HG02642 (cell line): ENCODE results near the gene MRPL44.
A peak's percentile ranks its signal among the peaks of the same experiment; 100 is the strongest.

ENCODE experiments used
- ATAC-seq: cut with Tn5 transposase; IDR thresholded peaks from one replicate; pipeline ENCODE4 v1.9.1; 2021; ENCODE audit warnings: mild to moderate bottlenecking; ENCODE audit not compliant: unreplicated experiment, poor library complexity

Gene MRPL44

DNA sequence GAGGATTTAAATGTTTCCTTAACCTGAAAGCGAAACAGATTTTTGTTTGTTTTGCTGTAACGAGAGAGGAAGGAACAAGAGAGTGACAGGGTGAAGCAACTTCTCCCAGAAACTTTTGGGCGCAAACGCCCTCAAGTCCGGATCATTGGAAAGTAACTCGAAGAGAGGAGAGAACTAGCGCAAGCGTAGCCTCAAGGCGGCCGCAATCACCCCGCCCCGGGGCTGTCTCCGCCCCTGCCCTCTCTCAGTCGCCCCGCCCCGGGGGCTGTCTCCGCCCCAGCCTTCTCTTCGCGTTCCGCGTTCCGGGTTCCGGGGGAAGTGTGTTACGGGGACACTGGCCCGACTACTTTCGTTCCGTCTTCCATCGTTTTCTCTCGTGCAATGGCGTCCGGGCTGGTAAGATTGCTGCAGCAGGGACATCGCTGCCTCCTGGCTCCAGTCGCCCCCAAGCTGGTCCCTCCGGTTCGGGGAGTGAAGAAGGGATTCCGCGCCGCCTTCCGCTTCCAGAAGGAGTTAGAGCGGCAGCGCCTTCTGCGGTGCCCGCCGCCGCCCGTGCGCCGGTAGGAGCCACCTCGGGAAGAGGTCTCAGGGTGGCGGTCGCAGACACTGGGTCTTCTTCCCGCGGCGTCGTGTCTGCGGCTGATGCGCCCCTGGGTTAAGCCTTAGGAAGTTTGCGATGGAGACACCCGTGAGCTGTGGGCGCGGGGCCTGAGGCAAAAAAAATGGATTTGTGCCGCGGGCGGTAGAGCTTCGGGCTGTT lies at the start of gene MRPL44:
Gene MRPL44 (plus strand): TSS at position 372 of the 760 bp plus-strand sequence. CDS start 10 bp downstream, at position 382.
- peak; percentile 94 for ATAC-seq

GRCh38 chr2:223908304-223908998 lies 48.8 kb upstream of the MRPL44 start:
- no peak for ATAC-seq

GRCh38 chr2:223909001-223909741 lies 48.1 kb upstream of the MRPL44 start:
- ATAC-seq = no peak

DNA sequence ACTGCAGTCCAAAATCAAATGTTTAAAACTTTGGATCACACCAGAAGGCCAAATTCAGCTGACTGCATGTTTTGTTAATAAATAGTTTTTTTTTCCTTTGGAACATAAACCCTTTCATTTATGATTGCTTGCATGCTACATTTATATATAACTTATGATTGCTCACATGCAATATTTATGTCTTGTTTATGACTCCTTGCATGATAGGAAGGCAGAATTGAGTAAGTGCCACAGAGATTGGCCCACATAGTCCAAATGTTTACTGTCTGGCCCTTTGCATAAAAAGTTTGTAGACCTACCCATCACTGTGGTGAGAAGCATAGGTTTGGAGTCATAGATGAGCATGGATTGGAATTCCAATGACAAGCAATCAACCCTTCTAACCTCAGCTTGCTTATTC lies 42.9 kb upstream of the MRPL44 start:
- no peak for ATAC-seq

GRCh38 chr2:223915071-223915470 lies 42.2 kb upstream of the MRPL44 start:
- no peak for ATAC-seq

DNA sequence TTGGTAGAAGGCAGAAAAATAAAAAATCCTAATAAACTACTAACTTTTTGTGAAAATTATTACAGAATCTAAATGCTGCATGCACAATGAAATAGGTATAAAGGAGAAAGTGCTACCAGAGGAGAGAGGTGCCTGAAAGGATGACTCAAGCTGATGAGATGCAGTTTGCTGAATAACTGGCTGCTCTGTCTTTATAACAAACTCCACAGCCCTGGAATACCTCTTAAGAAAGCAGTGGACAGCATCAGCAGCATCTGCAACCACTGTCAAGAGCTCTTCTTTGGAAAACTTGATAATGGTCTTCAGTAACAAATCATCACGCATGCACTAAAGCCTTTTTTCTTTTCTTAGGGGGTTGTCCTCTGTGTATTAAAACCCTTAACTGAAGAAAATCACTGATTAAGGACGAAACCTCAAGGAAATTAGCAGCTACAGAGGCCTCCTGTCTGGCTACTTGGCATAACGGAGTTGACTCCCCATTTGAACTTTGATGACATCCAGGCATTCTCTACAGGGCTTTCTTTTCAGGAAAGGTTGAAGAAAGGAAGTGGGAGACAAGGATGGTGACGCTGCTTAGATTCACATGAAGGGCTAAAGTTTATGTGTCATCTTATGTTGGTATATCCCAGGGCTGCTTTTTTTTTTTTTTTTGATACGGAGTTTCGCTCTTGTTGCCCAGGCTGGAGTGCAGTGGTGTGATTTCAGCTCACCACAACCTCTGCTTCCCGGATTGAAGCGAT lies 40.9 kb upstream of the MRPL44 start:
- no peak for ATAC-seq

- no peak for ATAC-seq
These were observed 38.6 kb upstream of the MRPL44 start for GRCh38 chr2:223918671-223919134.

- no peak for ATAC-seq
These were observed 37.2 kb upstream of the MRPL44 start for GRCh38 chr2:223920109-223920508.

- no peak for ATAC-seq
These were observed 36.1 kb upstream of the MRPL44 start for GRCh38 chr2:223921204-223921603.

GRCh38 chr2:223922308-223922707 lies 35.0 kb upstream of the MRPL44 start:
- no peak for ATAC-seq

- no peak for ATAC-seq
These were observed 33.3 kb upstream of the MRPL44 start for GRCh38 chr2:223923976-223924375.

DNA sequence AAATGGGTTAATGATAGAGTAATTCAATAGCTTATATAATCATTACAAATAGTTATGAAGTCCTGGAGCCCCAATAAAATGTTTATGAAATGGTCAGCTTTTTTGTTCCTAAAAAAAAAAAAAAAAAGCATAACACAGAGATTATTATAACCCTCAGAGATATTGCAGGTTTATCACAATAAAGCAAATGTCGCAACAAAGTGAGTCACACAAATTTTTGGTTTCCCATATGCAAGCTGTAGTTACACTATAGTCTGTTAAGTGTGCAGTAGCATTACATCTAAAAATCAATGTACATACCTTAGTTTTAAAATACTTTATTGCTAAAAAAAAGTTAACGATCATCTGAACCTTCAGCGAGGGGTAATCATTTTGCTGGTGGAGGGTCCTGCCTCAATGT lies 32.2 kb upstream of the MRPL44 start:
- ATAC-seq = no peak

DNA sequence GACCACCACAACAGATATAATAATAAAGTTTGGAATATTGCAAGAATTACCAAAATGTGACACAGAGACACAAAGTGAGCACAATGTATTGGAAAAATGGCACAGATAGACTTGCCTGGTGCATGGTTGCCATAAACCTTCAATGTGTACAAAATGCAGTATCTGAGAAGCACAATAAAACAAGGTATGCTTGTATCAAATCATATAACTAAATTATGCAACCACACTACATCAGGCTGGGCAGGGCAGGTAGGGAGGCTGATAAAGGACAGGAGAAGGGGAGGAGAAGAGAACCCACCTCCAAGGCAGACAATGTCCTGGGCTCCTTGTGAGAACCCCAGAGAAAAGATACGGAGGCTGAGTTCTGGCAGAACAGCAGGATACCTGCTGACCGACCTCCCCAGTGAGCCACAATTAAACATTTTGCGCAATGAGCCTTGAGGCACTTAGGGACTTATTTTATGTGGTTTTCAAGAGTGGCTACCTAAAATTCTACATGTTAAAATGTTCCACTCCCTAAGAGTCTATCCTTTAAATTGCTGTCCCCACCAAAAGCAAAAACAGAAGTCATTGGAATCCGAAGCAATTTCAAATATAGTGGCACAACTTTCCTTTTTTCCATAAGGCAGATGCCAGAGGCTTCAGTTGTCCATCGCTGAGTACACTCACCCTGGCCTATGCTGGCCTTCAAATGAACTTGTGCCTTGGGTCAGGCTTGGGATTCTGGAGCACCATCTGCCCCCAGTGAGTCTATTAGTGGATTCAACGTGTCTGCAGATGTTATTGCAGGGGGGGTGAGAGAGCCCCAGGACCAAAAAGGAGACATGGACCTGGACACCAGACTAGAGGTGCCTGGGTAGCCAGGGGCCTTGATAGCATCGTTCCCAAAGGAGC lies 28.9 kb upstream of the MRPL44 start:
- no peak for ATAC-seq

DNA sequence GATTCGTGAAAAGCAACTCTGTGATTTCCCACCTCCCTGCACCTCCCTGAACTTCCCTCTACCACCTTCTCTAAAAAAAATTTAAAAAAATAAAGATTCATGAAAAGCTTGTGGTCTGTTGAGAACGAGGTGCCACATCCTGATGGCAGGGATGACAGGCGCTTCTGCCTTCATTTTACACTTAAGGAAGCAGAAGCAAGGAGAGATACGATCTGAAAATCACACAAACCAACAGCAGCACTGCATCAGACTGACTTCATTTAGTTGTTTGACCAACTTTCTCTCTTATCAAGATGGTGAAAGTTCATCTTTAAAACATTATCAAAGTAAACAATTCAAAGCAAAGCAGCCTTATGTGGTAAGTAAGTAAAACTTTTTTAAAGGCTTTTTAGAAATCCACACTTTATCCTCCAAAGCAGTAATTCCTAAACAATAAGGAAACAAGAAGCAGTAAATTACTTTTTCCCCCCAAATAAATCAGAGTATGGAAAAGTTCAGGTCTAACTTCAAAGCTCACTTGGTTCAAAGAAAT lies 27.6 kb upstream of the MRPL44 start:
- ATAC-seq = no peak

- ATAC-seq = no peak
These were observed 26.9 kb upstream of the MRPL44 start for GRCh38 chr2:223930103-223930976.

GRCh38 chr2:223932816-223933800 lies 24.2 kb upstream of the MRPL44 start:
- no peak for ATAC-seq

DNA sequence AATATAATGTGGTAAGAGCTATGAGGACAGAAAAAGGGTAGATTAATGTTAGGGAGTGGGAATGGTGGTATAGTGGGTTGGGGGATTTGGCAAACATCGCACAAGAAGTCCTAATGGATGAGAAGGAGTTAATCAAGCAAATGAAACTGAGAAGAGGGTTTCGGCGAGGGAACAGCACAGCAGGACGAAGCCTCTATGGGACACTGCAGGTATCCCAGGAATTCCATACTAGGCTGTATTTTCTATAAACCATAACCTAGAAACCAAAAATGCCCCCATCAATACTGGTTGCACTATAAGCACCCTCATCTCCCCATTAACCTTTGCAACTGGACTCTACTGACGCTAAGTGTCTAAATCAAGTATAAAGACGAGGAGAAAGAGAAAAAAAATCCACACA lies 22.4 kb upstream of the MRPL44 start:
- ATAC-seq = no peak
